Omental fat pad (tissue), 4 donors: ENCODE results near the gene HPSE2. TPM values are rescaled to one million over a fixed set of nuclear protein-coding genes. Genes with fewer than 3 reads are reported as not detected.

Experiments used
- ATAC-seq: fragments of 150-250 bp; one replicate; pipeline ENCODE4 v1.9.1; 2016; ENCODE audit warnings: mild to moderate bottlenecking, moderate library complexity; ENCODE audit not compliant: low FRiP score
- DNase-seq: peaks from one replicate; pipeline ENCODE4 v3.0.0-alpha.2; 2019; ENCODE audit warnings: low spot score
- CTCF ChIP-seq, 3 donors: fragments of 450-650 bp; IDR thresholded peaks; one replicate each; pipeline ENCODE4 v1.5.1; 2016 to 2017; ENCODE audit warnings: antibody characterized with exemption in 3 of 3, mild to moderate bottlenecking in 3 of 3, moderate library complexity in 2 of 3
- total RNA-seq, 4 donors: library from RNA; depleted of rRNA; stranded (reverse); fragments of >200 nt; gene quantifications; one replicate each; pipeline ENCODE4 v1.1.0, GENCODE V29; 2016

Gene HPSE2
- total RNA-seq, 4 donors from 2014 or later, result 0.24 to 1.5 (median 0.46) TPM

- TF ChIP-seq CTCF (IDR thresholded peaks at IDR 0.05), result no peak
- DNase-seq, result no peak
- no peak for ATAC-seq
Measured at GRCh38 chr10:98436704-98437103, 798.9 kb downstream of the HPSE2 start.

- ATAC-seq (no peak), DNase-seq (no peak)
- no peak for TF ChIP-seq CTCF (IDR thresholded peaks at IDR 0.05)
Measured at GRCh38 chr10:98435178-98435577, 800.5 kb downstream of the HPSE2 start.

- TF ChIP-seq CTCF (IDR thresholded peaks at IDR 0.05), result no peak
- no peak for ATAC-seq
- no peak for DNase-seq
Measured at GRCh38 chr10:98433881-98434732, 801.5 kb downstream of the HPSE2 start.

GRCh38 chr10:98433371-98433770 is 802.3 kb downstream of the HPSE2 start:
- DNase-seq, result no peak
- TF ChIP-seq CTCF (IDR thresholded peaks at IDR 0.05), result no peak
- no peak for ATAC-seq

- TF ChIP-seq CTCF (IDR thresholded peaks at IDR 0.05), result no peak
- DNase-seq, result no peak
- no peak for ATAC-seq
Measured at GRCh38 chr10:98432330-98432729, 803.3 kb downstream of the HPSE2 start.

GRCh38 chr10:98431016-98431415 is 804.6 kb downstream of the HPSE2 start:
- TF ChIP-seq CTCF (IDR thresholded peaks at IDR 0.05), result no peak
- ATAC-seq (no peak), DNase-seq (no peak)

- no peak for TF ChIP-seq CTCF (IDR thresholded peaks at IDR 0.05)
- ATAC-seq, result no peak
- DNase-seq, result no peak
Measured at GRCh38 chr10:98430427-98430826, 805.2 kb downstream of the HPSE2 start.
